PC-9 (cell line): ENCODE measurements around the gene MOV10L1. TPM values are rescaled to one million over a fixed set of nuclear protein-coding genes. Genes with fewer than 3 reads are reported as not detected.

Experiments
- BruUV-seq: library from RNA; stranded (reverse); fragments of 400-500 nt; replicated peaks from 2 replicates; lab custom pipeline; 2021; lab: Mats Ljungman, UMichigan
- CTCF ChIA-PET: fragments of 300-600 bp; sonication (Branson Sonifier 250); formaldehyde crosslinking; loops from one replicate; lab custom pipeline; 2022; ENCODE audit warnings: antibody characterized with exemption; lab: Charles Lee
- POLR2A ChIA-PET: fragments of 300-600 bp; sonication (Branson Sonifier 250); formaldehyde crosslinking; loops from one replicate; lab custom pipeline; 2022; ENCODE audit warnings: antibody characterized with exemption; ENCODE audit not compliant: unreplicated experiment; lab: Charles Lee
- DNase-seq, 2 experiments: peaks; one replicate each; pipeline versions ENCODE4 v3.0.0 to v3.0.0-alpha.2; 2015 to 2022; ENCODE audit warnings: mixed read lengths in 1 of 2
- H2AFZ ChIP-seq: fragments of 200-600 bp; sonication (generic); 2 replicates; pipeline ENCODE4 v1.8.1; 2017; ENCODE audit warnings: antibody characterized with exemption
- H3F3A ChIP-seq: fragments of 200-600 bp; sonication (generic); 2 replicates; pipeline ENCODE4 v1.8.1; 2017; ENCODE audit warnings: antibody characterized with exemption, mild to moderate bottlenecking, low read depth; ENCODE audit not compliant: insufficient read depth
- H3K27ac ChIP-seq: fragments of 200-600 bp; sonication (generic); 2 replicates; pipeline ENCODE4 v1.6.1; 2016; ENCODE audit warnings: mixed run types
- H3K27me3 ChIP-seq: fragments of 200-600 bp; sonication (generic); 2 replicates; pipeline ENCODE4 v1.6.1; 2016; ENCODE audit warnings: low read depth, mixed run types; ENCODE audit not compliant: insufficient read depth
- H3K36me3 ChIP-seq: fragments of 200-600 bp; sonication (generic); 2 replicates; pipeline ENCODE4 v1.6.1; 2016; ENCODE audit warnings: low read depth, mixed run types
- H3K4me1 ChIP-seq: fragments of 200-600 bp; sonication (generic); replicated peaks from 2 replicates; pipeline ENCODE4 v1.6.1; 2016; ENCODE audit warnings: mixed run types; ENCODE audit not compliant: insufficient read depth
- H3K4me2 ChIP-seq: fragments of 200-600 bp; sonication (generic); 2 replicates; pipeline ENCODE4 v1.6.1; 2017; ENCODE audit warnings: mixed run types
- H3K4me3 ChIP-seq: fragments of 200-600 bp; sonication (generic); 2 replicates; pipeline ENCODE4 v1.6.1; 2016; ENCODE audit warnings: mixed run types
- H3K79me2 ChIP-seq: fragments of 200-600 bp; sonication (generic); 2 replicates; pipeline ENCODE4 v1.6.1; 2017; ENCODE audit warnings: low read depth, mixed run types
- H3K9me2 ChIP-seq: fragments of 200-600 bp; sonication (generic); 2 replicates; pipeline ENCODE4 v1.8.1; 2017; ENCODE audit warnings: mild to moderate bottlenecking; ENCODE audit not compliant: insufficient read depth
- H3K9me3 ChIP-seq: fragments of 200-600 bp; sonication (generic); 2 replicates; pipeline ENCODE4 v1.8.1; 2016; ENCODE audit warnings: low read depth; ENCODE audit not compliant: insufficient read depth
- H4K20me1 ChIP-seq: fragments of 200-600 bp; sonication (generic); 2 replicates; pipeline ENCODE4 v1.8.1; 2017; ENCODE audit not compliant: insufficient read depth
- CTCF ChIP-seq: fragments of 200-600 bp; sonication (generic); conservative IDR thresholded peaks from 2 replicates; pipeline ENCODE4 v1.6.1; 2017; ENCODE audit warnings: mixed run types, antibody characterized with exemption, mild to moderate bottlenecking, moderate library complexity
- EZH2 ChIP-seq: fragments of 200-600 bp; sonication (generic); IDR thresholded peaks from 2 replicates; pipeline ENCODE4 v1.8.0; 2017; ENCODE audit warnings: antibody characterized with exemption, low read depth
- intact Hi-C: fragments of 100-400 bp; cut with micrococcal nuclease; formaldehyde crosslinking; loops from one replicate; pipeline ENCODE4 v1.10.0; 2022; ENCODE audit not compliant: unreplicated experiment
- total RNA-seq: library from RNA; stranded (reverse); gene quantifications from 2 replicates; pipeline ENCODE4 v1.2.3, GENCODE V29; 2021

The MOV10L1 gene
- total RNA-seq, 1 experiment from 2014 or later, result not detected

- H3K4me2 ChIP-seq, result no peak overlapping the region
- H3K4me1 ChIP-seq, result no peaks in the 10 kb centered on the region
- H3F3A ChIP-seq, result peaks cover 42% of the 10 kb centered on the region; the same call in 1 of the 2 replicates
- H3K9me2 ChIP-seq, result no peaks in the 10 kb centered on the region
- no TSS peak for BruUV-seq
- DNase-seq, result no peak
- peaks cover 65% of the 10 kb centered on the region for H4K20me1 ChIP-seq
- peaks cover 36% of the 10 kb centered on the region for H3K36me3 ChIP-seq
- intact Hi-C loops, result loop anchor here (1.0 kb wide), 1 partner anchor 60 kb away; no protein-coding TSS in a partner anchor
- H2AFZ ChIP-seq, result no peak overlapping the region
- no peaks in the 10 kb centered on the region for H3K9me3 ChIP-seq
- no peak overlapping the region for H3K27ac ChIP-seq
- POLR2A ChIA-PET, result no interaction called here
- TF ChIP-seq EZH2 (no peak), CTCF (no peak)
- CTCF ChIA-PET, result no interaction called here
- peaks cover 4% of the 10 kb centered on the region; the same call in 1 of the 2 replicates for H3K79me2 ChIP-seq
- no peaks in the 10 kb centered on the region for H3K27me3 ChIP-seq
- H3K4me3 ChIP-seq, result no peak overlapping the region
Measured at GRCh38 chr22:50208939-50209892, 119.4 kb downstream of the MOV10L1 start.

- Histone ChIP-seq H3K27ac (no peak overlapping the region), H3K4me1 (no peaks in the 10 kb centered on the region), H3K4me3 (no peak overlapping the region), H3K4me2 (no peak overlapping the region), H3K79me2 (peaks cover 4% of the 10 kb centered on the region; the same call in 1 of the 2 replicates), H3K9me3 (no peaks in the 10 kb centered on the region), H3K27me3 (no peaks in the 10 kb centered on the region), H3K9me2 (no peaks in the 10 kb centered on the region), H2AFZ (no peak overlapping the region), H4K20me1 (peaks cover 72% of the 10 kb centered on the region), H3K36me3 (peaks cover 35% of the 10 kb centered on the region), H3F3A (peaks cover 48% of the 10 kb centered on the region; the same call in 1 of the 2 replicates)
- intact Hi-C loops, result loop anchor here (1.0 kb wide), 1 partner anchor 61 kb away; no protein-coding TSS in a partner anchor
- ChIA-PET POLR2A (no interaction called here), CTCF (no interaction called here)
- BruUV-seq, result no TSS peak
- no peak for TF ChIP-seq EZH2
- peak; percentile 98 for TF ChIP-seq CTCF
- DNase-seq, result peak; percentile 48 to 53
Measured at GRCh38 chr22:50209893-50210292, 120.1 kb downstream of the MOV10L1 start.

- Histone ChIP-seq H3K27ac (no peak overlapping the region), H3K9me2 (no peaks in the 10 kb centered on the region), H3K36me3 (peaks cover 35% of the 10 kb centered on the region), H3K79me2 (peaks cover 4% of the 10 kb centered on the region; the same call in 1 of the 2 replicates), H3K4me1 (no peaks in the 10 kb centered on the region), H3K4me3 (no peak overlapping the region), H3K9me3 (no peaks in the 10 kb centered on the region), H4K20me1 (peaks cover 76% of the 10 kb centered on the region), H3F3A (peaks cover 52% of the 10 kb centered on the region; the same call in 1 of the 2 replicates), H3K27me3 (no peaks in the 10 kb centered on the region), H3K4me2 (no peak overlapping the region), H2AFZ (no peak overlapping the region)
- TF ChIP-seq EZH2, result no peak
- no peak for TF ChIP-seq CTCF
- CTCF ChIA-PET, result no interaction called here
- intact Hi-C loops, result no loop called here
- POLR2A ChIA-PET, result no interaction called here
- no TSS peak for BruUV-seq
- DNase-seq, result no peak
Measured at GRCh38 chr22:50210378-50211139, 120.8 kb downstream of the MOV10L1 start.
